D721Med (cell line): ENCODE results near the gene DNAL4.

Source experiments
- DNase-seq: peaks from one replicate; pipeline ENCODE4 v3.0.0; 2011; ENCODE audit warnings: low spot score; ENCODE audit not compliant: insufficient read length
- FAIRE-seq: peaks from 2 replicates; lab custom pipeline; 2011; peaks lifted over from hg19 to GRCh38; lab: Jason Lieb, UNC
- TF ChIP-seq, protein P1 (sequence below): IDR thresholded peaks from 2 replicates; pipeline ENCODE4 v1.5.1; 2012; ENCODE audit warnings: mild to moderate bottlenecking, control low read depth; ENCODE audit not compliant: insufficient read depth; ENCODE audit errors: missing control alignments

The DNAL4 gene

DNA sequence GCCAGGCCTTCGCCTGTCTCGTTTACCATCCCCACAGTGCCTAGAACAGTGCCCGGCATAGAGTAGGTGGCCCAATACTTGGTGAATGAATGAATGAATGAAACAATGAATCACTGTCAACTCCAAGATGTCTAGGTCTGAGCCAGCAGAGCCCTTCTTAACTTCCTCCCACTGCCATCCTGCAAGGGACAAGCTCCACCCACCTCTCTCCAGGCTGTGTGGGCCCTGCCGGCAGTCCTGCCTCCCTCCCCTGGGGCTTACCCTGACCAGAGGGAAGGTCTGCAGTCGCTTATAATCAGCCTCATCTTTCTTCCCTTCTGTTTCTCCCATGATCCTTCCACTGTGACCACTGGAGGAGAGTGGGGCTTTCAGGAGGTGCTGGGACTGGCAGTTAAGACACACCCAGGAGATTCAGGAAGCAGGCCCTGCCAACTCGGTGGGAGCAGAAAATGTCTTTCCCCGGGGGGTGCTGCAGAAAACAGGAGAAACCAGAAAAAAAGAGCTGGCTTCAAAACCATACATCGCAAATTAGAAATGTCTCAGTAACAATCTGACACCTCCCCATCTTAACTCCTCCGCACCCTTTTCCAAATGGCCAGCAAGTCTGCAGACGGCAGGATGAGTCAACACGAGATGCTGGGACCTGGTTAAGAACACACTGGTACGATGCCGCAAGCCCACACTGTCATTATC lies 11.4 kb downstream of the DNAL4 start:
- FAIRE-seq, result no peak
- TF ChIP-seq, protein P1, sequence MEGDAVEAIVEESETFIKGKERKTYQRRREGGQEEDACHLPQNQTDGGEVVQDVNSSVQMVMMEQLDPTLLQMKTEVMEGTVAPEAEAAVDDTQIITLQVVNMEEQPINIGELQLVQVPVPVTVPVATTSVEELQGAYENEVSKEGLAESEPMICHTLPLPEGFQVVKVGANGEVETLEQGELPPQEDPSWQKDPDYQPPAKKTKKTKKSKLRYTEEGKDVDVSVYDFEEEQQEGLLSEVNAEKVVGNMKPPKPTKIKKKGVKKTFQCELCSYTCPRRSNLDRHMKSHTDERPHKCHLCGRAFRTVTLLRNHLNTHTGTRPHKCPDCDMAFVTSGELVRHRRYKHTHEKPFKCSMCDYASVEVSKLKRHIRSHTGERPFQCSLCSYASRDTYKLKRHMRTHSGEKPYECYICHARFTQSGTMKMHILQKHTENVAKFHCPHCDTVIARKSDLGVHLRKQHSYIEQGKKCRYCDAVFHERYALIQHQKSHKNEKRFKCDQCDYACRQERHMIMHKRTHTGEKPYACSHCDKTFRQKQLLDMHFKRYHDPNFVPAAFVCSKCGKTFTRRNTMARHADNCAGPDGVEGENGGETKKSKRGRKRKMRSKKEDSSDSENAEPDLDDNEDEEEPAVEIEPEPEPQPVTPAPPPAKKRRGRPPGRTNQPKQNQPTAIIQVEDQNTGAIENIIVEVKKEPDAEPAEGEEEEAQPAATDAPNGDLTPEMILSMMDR, result no peak
- no peak for DNase-seq

DNA sequence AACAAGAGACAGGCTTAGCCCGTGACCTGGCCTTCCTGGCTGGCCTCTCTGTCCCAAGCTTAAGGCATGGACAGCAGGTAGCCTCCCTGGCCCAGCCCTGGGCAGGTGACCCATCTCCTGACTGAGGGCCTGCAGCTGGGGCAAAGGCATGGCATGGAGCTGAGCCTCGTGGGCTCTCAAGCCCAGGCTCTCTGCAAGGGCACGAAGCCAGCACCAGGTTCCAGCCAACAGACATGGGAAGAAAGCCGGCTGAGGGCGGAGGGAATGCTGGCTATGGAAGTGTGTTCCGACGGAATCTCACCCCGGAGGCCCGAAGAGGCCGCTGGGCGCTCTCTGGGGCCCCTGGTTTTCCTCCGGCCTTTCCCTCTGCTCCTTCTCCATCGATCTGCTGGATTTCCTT lies 12.9 kb downstream of the DNAL4 start:
- DNase-seq (no peak), FAIRE-seq (no peak)
- TF ChIP-seq, protein P1, result no peak

DNA sequence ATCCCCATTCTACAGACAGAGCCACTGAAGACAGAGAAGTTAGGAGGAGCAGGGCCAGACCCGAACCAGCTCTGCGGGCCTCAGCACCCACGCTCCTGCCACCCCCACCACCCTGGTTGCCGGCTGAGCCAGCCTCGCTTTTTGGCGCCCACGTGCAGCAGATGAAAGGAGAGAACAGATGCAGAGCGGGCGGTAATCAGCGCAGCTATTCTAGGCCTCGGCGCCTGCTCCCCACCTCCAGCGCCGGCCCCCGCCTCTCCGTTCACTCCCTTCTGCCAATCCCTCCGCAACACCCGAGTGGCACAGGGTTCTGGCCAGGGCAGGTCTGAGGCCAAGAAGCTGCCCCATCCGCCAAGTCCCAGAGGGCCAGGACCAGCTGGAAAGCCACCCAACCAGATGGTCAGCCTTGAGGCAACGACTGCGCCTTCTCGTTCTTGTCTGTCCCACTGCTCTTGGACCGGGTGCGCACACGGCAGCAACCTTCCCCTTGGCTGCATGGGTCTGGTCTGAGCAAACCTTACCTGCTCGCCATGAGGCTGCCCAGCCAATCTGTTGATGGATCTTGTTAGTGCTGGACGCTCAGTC lies 16.8 kb downstream of the DNAL4 start:
- FAIRE-seq (no peak), DNase-seq (no peak)
- TF ChIP-seq, protein P1, result no peak

DNA sequence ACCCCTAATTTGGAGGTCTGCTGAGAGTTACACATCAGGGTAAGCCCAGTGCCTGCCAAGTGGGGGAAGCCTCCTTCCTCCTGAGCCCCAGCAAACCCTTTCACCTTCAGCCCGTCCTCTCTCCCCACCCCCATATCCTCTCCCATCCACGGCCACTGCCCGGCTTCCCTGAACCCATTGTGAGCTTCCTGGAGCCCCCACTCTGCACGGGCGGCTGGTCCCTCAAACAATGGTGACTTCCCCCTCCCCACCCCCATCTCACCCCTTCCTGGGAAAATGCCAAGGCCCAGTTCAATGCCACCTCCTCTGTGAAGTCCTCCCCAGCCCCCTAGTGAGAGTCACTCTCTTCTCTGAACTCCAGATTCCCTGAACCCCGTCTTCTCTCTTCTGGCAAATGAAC lies 17.9 kb downstream of the DNAL4 start:
- DNase-seq (no peak), FAIRE-seq (no peak)
- TF ChIP-seq, protein P1, result no peak

DNA sequence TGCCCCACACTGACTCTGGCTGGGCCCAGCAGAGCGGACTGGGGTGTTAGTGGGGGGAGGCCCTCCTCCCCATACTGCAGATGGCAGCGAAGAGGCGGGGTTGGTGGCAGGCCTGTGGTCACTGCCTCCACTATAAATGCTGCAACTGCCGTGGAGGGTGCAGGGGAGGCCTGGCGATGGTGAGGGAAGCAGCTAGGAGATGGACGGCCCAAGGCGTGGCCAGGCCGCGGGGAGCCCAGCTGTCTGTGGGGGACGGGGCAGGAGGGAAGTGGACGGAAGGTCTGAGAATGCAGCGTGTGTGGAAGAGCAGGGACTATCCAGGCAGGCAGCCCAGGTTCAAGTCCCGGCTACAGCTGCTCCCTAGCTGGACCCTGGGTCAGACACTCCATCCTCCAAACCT lies 18.3 kb downstream of the DNAL4 start:
- FAIRE-seq (no peak), DNase-seq (no peak)
- TF ChIP-seq, protein P1, result no peak

GRCh38 chr22:38774496-38775166 lies 19.3 kb downstream of the DNAL4 start:
- TF ChIP-seq, protein P1, result no peak
- FAIRE-seq (no peak), DNase-seq (no peak)

DNA sequence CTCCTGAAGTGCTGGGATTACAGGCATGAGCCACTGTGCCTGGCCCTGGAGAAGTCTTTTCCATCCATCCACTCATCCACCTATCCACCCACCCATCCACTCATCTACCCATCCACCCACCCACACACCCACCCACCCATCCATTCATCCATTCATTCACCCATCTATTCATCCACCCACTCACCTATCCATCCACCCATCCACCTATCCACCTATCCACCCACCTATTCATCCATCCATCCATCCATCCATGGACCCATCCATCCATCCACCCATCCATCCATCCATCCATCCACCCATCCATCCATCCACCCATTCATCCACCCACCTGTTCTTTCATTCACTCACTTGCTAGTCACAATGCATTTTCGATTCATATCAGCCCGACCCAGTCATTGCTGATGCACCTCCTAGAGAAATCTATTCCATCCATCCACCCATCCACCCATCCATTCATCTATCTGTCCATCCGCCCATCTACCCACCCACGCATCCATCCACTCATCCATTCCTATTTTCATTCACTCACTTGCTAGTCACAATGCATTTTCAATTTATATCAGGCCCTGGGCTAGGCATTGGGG lies 20.5 kb downstream of the DNAL4 start:
- no peak for DNase-seq
- TF ChIP-seq, protein P1, result no peak
- no peak for FAIRE-seq
